AG04449 (cell line): ENCODE measurements around the gene FNTB.
A peak's percentile ranks its signal among the peaks of the same experiment; 100 is the strongest.

ENCODE experiments used
- CTCF ChIA-PET: fragments of 350-600 bp; formaldehyde crosslinking; extraction: SDS; loops from one replicate; lab custom pipeline; 2021; ENCODE audit warnings: antibody characterized with exemption; lab: Yijun Ruan, JAX
- POLR2A ChIA-PET: fragments of 400-600, 350-600 bp; formaldehyde crosslinking; extraction: SDS; loops from one replicate; lab custom pipeline; 2020; ENCODE audit warnings: antibody characterized with exemption, inconsistent platforms; lab: Yijun Ruan, JAX
- DNase-seq: peaks from one replicate; pipeline ENCODE4 v3.0.0-alpha.2; 2010; ENCODE audit warnings: low read depth, low spot score
- H3K4me3 ChIP-seq: 2 replicates; pipeline ENCODE4 v1.5.1; 2011; ENCODE audit warnings: low read depth, mild to moderate bottlenecking, control low read depth, low read length
- CTCF ChIP-seq: IDR thresholded peaks from one replicate; pipeline ENCODE4 v1.5.1; 2011; ENCODE audit warnings: mild to moderate bottlenecking, moderate library complexity, low read length, control low read depth, inconsistent platforms; ENCODE audit not compliant: insufficient read depth; ENCODE audit errors: missing control alignments

The FNTB gene

GRCh38 chr14:64983439-64984310 is 3.0 kb upstream of the FNTB start:
- peak overlapping the region; percentile 42 for H3K4me3 ChIP-seq
- DNase-seq: peak; percentile 24
- TF ChIP-seq CTCF: peak; percentile 59
- ChIA-PET CTCF (interaction anchor here (0.8 to 16.5 kb wide), 13 partner anchors 10 to 559 kb away, joined by 3 to 277 read pairs (median 5); partner anchors contain the start of gene RAB15), POLR2A (no interaction called here)

GRCh38 chr14:64987438-64987767 is 708 bp downstream of the FNTB start:
- CTCF ChIA-PET: interaction anchor here (0.9 to 16.5 kb wide), 10 partner anchors 8 to 973 kb away, joined by 3 to 277 read pairs (median 7); partner anchors contain the start of gene RAB15
- DNase-seq: no peak
- peak overlapping the region; percentile 75 for H3K4me3 ChIP-seq
- POLR2A ChIA-PET: interaction anchor here (1.0 to 1.9 kb wide), 4 partner anchors 14 to 170 kb away, joined by 3 to 14 read pairs (median 7); partner anchors contain the start of gene CHURC1
- TF ChIP-seq CTCF: no peak

GRCh38 chr14:64990296-64990695 is 3.6 kb downstream of the FNTB start:
- POLR2A ChIA-PET: no interaction called here
- H3K4me3 ChIP-seq: no peak overlapping the region

GRCh38 chr14:64990939-64991338 is 4.2 kb downstream of the FNTB start:
- TF ChIP-seq CTCF: no peak
- no peak for DNase-seq
- ChIA-PET POLR2A (no interaction called here), CTCF (interaction anchor here (11.9 to 16.5 kb wide), 2 partner anchors 14 to 29 kb away, joined by 186 to 277 read pairs; no protein-coding TSS in a partner anchor)
- H3K4me3 ChIP-seq: no peak overlapping the region

More at GRCh38 chr14:64990296-64990695, 3.6 kb downstream of the FNTB start:
- no peak for TF ChIP-seq CTCF
- DNase-seq: no peak
- CTCF ChIA-PET: interaction anchor here (1.2 to 16.5 kb wide), 3 partner anchors 15 to 174 kb away, joined by 3 to 277 read pairs (median 186); no protein-coding TSS in a partner anchor

- no peak for TF ChIP-seq CTCF
- ChIA-PET CTCF (interaction anchor here (1.8 to 16.5 kb wide), 2 partner anchors 8 to 27 kb away, joined by 6 to 277 read pairs; no protein-coding TSS in a partner anchor), POLR2A (no interaction called here)
- DNase-seq: no peak
- H3K4me3 ChIP-seq: no peak overlapping the region
Observed at GRCh38 chr14:64992328-64992885, 5.7 kb downstream of the FNTB start.
